Erythroblast (primary cell): ENCODE results near the gene SKIDA1.

Experiments
- GATA1 ChIP-seq: IDR thresholded peaks from 2 replicates; pipeline ENCODE4 v1.6.1; 2011; ENCODE audit warnings: low read depth, mild to moderate bottlenecking, control low read depth, low read length, moderate library complexity
- POLR2A ChIP-seq: IDR thresholded peaks from 2 replicates; pipeline ENCODE4 v1.6.1; 2011; ENCODE audit warnings: mild to moderate bottlenecking, low read length

GRCh38 chr10:21523557-21524008 is 1.9 kb downstream of the SKIDA1 start:
- no peak for TF ChIP-seq POLR2A
- no peak for TF ChIP-seq GATA1
